Measurements from ENCODE around the gene BUD13.
"Not testable (repeated sequence)": the region's sequence is repeated elsewhere in the genome, so short reads cannot be mapped to it uniquely, and the experiment has no call there.

The BUD13 gene

DNA sequence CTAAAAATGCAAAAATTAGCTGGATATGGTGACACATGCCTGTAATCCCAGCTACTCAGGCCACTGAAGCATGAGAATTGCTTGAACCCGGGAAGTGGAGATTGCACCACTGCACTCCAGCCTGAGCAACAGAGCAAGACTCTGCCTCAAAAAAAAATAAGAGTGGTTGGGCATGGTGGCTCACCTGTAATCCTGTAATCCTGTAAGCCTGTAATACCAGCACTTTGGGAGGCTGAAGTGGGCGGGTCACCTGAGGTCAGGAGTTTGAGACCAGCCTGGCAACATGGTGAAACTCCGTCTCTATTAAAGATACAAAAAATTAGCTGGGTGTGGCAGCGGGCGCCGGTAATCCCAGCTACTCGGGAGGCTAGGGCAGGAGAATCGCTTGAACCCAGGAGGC is 16.7 kb downstream of the BUD13 start:
- DNase-seq (ENCODE audit: low read depth) = not testable (repeated sequence)

DNA sequence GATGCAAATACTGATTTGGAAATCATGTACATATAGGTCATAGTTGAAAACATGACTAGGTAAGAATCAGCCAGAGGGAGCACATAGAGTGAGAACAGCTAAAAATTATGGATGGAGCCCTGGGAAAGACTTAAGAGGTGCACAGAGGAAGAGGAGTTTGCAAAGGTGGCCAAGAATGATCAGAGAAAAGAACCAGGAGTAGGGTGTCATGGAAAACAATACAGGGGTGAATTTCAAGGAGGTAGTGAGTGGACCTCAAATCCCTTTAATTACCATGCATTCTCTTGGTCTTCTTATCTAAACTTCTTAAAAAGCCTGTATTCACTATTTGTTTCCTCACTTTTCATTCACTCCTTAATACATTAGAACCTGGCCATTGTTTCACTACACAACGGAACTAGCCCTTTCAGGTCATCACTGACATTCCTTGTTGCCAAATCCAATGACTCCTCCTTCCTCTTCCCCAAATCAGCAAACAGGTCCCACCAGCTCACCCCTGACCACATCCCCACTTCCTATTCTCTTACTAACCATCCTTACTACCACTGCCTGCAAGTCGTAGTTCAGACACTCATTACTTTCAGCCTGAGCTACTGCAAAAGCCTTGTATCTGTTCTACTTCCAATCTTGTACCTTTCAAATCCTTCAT is 22.6 kb downstream of the BUD13 start:
- no peak for DNase-seq (ENCODE audit: low read depth)

GRCh38 chr11:116742104-116742503 is 30.7 kb downstream of the BUD13 start:
- DNase-seq (ENCODE audit: low read depth) = no peak

- DNase-seq (ENCODE audit: low read depth) = no peak
These were observed 32.0 kb downstream of the BUD13 start for GRCh38 chr11:116740741-116741140.

GRCh38 chr11:116738975-116739374 is 33.8 kb downstream of the BUD13 start:
- no peak for DNase-seq (ENCODE audit: low read depth)

DNA sequence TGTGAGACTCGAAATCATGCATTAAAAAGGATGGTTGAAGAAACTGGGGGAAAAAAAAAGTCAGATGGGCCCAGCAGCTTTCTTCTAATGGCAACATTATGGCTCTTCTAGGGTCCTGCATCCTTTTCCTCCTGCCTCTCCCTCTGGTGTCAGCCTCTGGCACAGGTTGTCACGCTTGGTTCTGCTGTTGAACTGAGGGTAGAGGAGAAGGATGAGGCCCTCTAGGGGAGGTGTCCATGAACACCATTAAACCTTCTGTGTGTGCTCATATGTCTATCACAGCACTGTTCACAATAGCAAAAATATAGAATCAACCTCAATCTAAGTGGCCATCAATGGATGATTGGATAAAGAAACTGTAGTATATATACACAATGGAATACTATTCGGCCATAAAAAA is 36.0 kb downstream of the BUD13 start:
- DNase-seq (ENCODE audit: low read depth) = no peak

- no peak for DNase-seq (ENCODE audit: low read depth)
These were observed 38.7 kb downstream of the BUD13 start for GRCh38 chr11:116733969-116734508.

DNA sequence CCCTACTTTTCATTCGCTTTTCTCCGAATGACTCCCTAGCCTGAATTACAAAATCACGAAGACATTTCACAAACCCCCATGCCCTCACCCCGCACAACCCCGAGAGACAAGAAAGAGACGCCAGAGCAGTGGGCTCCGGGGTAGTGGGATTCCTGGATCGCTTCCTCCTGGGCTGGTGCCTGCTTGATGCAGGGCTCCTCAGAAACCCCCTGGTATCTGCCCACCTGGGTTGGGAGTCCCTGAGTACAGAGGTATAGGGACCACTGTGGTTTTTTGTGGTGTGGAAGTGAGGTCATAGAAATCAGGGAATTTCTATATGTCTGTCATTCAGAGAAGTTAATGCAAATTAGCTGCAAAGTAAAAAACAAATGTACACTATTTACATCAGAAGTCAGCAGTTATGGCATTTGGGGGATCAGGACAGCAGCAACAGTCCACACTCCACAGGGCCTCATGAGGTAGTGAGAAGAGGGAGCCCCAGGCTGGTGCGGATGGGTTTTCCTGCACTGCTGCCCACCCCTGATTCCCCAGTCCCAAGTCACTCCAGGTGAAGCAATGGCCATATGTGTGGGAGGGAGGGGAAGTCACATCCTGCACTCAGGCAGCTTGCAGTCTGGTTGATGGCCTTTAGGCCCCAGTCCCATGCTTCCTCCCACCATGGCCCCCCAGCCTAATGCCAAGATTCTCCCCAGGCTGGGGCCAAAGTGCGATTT is 39.6 kb downstream of the BUD13 start:
- DNase-seq (ENCODE audit: low read depth) = no peak

- DNase-seq (ENCODE audit: low read depth) = peak; percentile 24
These were observed 40.3 kb downstream of the BUD13 start for GRCh38 chr11:116732271-116733042.

GRCh38 chr11:116731821-116732220 is 41.0 kb downstream of the BUD13 start:
- no peak for DNase-seq (ENCODE audit: low read depth)

DNA sequence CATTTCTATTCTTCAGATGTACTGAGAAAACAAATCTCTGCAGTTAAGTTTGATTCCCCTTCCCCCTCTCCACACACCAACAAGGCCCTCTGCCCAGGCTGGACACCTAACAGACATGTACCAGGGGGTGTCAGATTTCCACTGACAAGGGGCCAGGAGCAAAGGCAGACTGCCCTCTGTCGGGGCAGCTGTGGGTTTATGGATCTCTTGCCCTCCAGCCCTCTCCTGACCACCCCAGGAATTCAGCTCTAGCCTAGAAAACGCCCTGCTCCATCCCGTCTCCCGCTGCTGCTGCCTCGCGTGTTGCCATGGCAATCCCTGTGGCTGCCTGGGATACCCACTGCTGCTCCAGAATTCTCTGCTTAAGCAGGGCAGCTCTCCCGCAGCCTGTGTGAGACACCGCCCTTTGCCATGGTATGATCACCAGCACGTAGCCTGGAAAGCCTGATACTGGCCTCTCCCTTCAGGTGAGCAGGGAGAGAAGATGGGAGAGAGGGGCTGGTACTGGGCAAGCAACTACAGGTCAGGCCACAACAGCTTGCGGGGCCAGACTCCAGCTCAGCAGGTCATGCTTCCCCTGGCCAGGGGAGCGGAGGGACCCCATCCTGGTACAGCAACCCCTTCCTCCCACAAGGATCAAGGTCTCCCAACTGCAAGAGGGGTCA is 41.6 kb downstream of the BUD13 start:
- DNase-seq (ENCODE audit: low read depth) = no peak

DNA sequence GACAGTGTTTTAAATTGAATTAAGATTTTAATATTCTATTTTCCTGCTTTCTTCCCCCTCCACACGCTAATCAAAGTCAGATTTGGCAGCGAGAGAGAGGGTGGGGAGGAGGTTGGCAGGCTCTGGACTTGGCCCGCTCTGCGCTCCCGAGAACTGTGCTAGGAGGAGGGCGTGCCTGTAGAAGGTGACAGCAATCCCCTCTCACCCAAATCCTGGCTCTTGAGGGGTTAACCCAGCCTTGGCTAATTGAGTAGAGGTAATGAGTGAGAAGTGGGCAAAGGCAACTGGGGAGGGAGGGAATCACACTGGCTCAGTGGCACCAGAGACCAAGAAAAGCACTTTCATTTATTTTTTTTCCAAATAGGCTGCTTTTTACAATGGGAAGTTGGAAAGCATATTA is 42.2 kb downstream of the BUD13 start:
- DNase-seq (ENCODE audit: low read depth) = no peak

DNA sequence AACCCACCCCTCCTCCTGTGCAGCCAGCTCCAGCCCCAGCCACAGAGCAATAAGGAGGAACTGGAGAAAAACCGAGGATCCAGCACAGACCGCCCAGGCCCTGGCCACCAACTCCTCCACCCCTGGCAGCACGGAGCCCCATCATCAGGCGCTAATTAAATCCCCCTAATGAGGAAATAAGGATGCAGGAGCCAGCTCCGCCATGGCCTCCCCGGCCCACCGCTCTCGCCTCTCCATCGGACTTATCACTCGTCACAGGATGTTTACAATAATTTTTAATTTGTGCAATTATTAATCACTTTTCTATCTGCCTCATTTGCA is 42.6 kb downstream of the BUD13 start:
- DNase-seq (ENCODE audit: low read depth) = no peak

DNA sequence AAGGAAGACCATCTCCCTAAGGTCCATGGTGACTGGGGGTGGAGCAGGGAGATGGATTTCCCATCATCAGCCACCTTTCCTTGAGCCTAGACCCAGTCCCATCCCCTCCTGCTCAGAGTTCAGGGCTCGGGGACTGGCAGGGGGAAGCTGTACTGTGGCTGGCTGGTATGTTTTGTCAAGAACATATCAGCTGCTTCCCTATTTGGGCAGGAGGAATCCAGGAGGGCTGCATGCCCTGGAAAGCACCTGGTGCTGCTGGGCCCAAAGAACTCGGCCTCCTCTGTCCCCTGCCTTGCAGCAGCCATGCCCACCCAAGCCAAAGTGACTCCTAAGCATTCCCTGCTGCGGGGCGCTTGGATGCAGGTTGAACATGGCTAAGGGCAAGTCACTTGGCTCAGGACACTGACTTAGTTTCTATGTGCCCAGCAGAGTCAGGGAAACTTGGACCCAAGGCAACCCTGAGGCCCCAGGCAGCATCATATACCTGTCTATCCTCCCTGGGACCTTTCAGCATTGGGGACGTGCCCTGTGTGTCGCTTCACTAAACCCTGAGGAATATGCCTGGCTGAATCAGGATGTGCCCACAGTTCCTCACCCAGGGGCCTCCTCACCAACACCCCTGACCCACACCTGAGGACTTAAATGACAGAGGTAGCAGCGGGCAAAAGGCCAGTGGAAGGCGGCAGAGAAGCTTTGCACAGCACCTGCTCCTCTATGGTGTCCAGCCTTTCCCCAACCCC is 43.1 kb downstream of the BUD13 start:
- no peak for DNase-seq (ENCODE audit: low read depth)

- DNase-seq (ENCODE audit: low read depth) = no peak
These were observed 44.8 kb downstream of the BUD13 start for GRCh38 chr11:116727990-116728389.

DNA sequence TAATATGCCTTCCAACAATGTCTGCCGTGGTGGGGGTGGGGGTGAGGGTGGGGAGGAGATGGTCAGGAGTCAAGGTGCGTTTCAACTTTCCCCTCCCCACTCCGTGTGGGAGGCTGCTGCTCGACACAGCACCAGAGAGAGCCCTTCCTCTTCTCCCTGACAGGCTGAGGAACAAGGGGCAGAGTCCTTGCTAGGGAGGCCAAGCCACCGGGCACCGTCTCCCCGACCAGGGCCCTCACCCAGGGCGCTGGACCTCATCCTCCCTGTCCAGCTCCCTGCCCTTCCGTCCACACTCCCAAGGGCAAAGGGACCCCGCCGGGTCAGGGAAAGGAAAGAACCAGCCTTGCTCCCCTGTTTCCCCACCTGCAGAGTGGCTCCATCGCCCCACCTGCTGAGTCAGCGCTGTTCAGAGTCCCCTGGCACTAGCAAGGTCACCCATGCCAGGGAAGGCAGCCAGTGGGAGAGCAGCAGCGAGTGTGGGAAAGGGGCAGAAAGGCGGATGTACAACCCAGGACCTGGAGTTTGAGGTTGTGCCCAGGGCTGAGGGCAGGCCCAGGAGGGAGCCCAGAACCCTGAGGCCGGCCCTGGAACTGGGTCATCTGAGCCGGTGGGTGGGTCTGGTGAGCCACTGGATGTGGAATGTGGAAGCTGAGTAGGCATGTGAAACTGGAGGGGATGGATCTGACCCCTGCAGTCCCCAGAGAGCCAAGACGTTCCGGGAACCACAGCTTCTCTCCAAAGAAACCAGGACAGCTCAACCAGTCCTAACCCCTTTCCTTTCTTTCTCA is 47.2 kb downstream of the BUD13 start:
- no peak for DNase-seq (ENCODE audit: low read depth)

- DNase-seq (ENCODE audit: low read depth) = no peak
These were observed 48.0 kb downstream of the BUD13 start for GRCh38 chr11:116724813-116725212.

DNA sequence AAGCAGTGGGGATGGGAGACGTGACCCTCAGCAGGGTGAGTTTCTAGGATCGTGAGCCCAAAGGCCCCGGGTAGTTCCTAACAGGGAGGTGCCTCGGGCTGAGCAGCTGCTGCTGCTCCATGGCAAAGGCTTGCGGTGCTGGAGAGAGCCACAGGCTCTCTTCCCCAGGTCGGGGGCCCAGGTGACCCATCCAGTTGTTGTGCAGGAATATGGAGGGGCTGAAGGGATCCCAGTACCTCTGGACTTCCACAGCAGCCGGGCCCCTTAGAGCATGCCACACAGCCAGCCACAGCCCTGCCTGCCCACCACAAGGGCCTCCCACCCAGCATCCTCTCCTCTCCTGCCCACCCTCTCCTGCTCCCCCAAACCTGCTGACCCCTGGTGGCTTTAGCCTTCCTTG is 49.3 kb downstream of the BUD13 start:
- no peak for DNase-seq (ENCODE audit: low read depth)

GRCh38 chr11:116721988-116722387 is 50.8 kb downstream of the BUD13 start:
- DNase-seq (ENCODE audit: low read depth) = no peak

GRCh38 chr11:116720895-116721294 is 51.9 kb downstream of the BUD13 start:
- DNase-seq (ENCODE audit: low read depth) = no peak

- no peak for DNase-seq (ENCODE audit: low read depth)
These were observed 53.8 kb downstream of the BUD13 start for GRCh38 chr11:116718955-116719501.
